Suprapubic skin (tissue), 4 donors: ENCODE data around the gene HOXA5. TPM values are rescaled to one million over a fixed set of nuclear protein-coding genes. Genes with fewer than 3 reads are reported as not detected.

Experiments used
- DNase-seq, 2 donors: peaks; one replicate each; pipeline ENCODE4 v3.0.0-alpha.2; 2019; ENCODE audit warnings: low spot score in 2 of 2
- H3K27ac ChIP-seq: fragments of 200-600 bp; sonication (generic); one replicate; pipeline ENCODE4 v1.5.1; 2019
- H3K27me3 ChIP-seq: fragments of 200-600 bp; sonication (generic); one replicate; pipeline ENCODE4 v1.5.1; 2019
- H3K36me3 ChIP-seq: fragments of 200-600 bp; sonication (generic); one replicate; pipeline ENCODE4 v1.5.1; 2019
- H3K4me1 ChIP-seq: fragments of 200-600 bp; sonication (generic); one replicate; pipeline ENCODE4 v1.5.1; 2019
- H3K4me3 ChIP-seq: fragments of 200-600 bp; sonication (generic); one replicate; pipeline ENCODE4 v1.5.1; 2019; ENCODE audit warnings: mild to moderate bottlenecking
- H3K9me3 ChIP-seq: fragments of 200-600 bp; sonication (generic); one replicate; pipeline ENCODE4 v1.5.1; 2019
- EP300 ChIP-seq: sonication (generic); formaldehyde crosslinking; IDR thresholded peaks from one replicate; pipeline ENCODE4 v1.6.1; 2017; ENCODE audit warnings: antibody characterized with exemption
- POLR2A ChIP-seq, 2 donors: fragments of 450-650 bp; IDR thresholded peaks; one replicate each; pipeline ENCODE4 v1.6.1; 2017; ENCODE audit warnings: antibody characterized with exemption in 2 of 2, mild to moderate bottlenecking in 2 of 2, moderate library complexity in 2 of 2
- POLR2AphosphoS5 ChIP-seq, 3 donors: sonication (generic); formaldehyde crosslinking; IDR thresholded peaks; one replicate each; pipeline ENCODE4 v1.6.1; 2017; ENCODE audit warnings: antibody characterized with exemption in 3 of 3
- WGBS: methylation state at CpG from one replicate; pipeline ENCODE4 v1.1.5; 2018; 5-methylcytosine and 5-hydroxymethylcytosine counted together
- total RNA-seq, 4 donors: library from RNA; depleted of rRNA; stranded (reverse); fragments of >200 nt; gene quantifications; one replicate each; pipeline ENCODE4 v1.1.0, GENCODE V29; 2016
- TF ChIP-seq, protein P1 (sequence below), 2 donors: fragments of 200-600 bp in 1 of 2; fragments of 450-650 bp in 1 of 2; sonication (generic) in 1 of 2; IDR thresholded peaks; one replicate each; pipeline ENCODE4 v1.5.1; 2016 to 2019; ENCODE audit warnings: antibody characterized with exemption in 2 of 2, mild to moderate bottlenecking in 1 of 2, moderate library complexity in 1 of 2

The HOXA5 gene
- 10 to 100 TPM in 3 of 4 donors, 1 to 10 TPM in 1; 4.7 to 16.3 (median 14.6) TPM for total RNA-seq

DNA sequence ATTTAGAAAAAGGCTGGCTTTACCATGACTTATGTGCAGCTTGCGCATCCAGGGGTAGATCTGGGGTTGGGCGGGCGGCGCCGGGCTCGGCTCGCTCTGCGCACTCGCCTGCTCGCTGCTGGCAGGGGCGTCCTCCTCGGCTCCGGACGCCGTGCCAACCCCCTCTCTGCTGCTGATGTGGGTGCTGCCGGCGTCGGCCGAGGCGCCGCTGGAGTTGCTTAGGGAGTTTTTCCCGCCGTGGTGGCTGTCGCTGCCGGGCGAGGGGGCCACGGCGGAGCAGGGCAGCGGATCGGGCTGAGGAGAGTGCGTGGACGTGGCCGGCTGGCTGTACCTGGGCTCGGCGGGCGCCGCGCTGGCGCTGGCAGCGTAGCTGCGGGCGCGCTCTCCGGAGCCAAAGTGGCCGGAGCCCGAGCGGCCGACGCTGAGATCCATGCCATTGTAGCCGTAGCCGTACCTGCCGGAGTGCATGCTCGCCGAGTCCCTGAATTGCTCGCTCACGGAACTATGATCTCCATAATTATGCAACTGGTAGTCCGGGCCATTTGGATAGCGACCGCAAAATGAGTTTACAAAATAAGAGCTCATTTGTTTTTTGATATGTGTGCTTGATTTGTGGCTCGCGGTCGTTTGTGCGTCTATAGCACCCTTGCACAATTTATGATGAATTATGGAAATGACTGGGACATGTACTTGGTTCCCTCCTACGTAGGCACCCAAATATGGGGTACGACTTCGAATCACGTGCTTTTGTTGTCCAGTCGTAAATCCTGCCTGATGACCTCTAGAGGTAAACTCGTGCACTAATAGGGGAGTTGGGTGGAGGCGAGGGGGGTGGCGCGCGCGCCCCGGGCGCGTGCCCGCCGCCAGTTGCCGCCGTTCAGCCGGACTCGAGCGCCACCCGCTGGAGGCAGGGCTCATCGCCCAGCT, at the start of gene HOXA5:
TSS of gene HOXA5 (minus strand) at position 659 of the 927 bp plus-strand sequence. CDS start at position 585, 74 bp downstream.
- WGBS = 63% methylated on average over 48 of the region's 86 CpGs
- DNase-seq = peak; percentile 71 to 80
- H3K4me3 ChIP-seq = peak within 1 kb of the TSS; percentile 53
- H3K27ac ChIP-seq = peak within 1 kb of the TSS; percentile 97
- H3K36me3 ChIP-seq = peaks cover 16% of the 10 kb centered on the region
- no peaks in the 10 kb centered on the region for H3K9me3 ChIP-seq
- no peaks in the 10 kb centered on the region for H3K27me3 ChIP-seq
- H3K4me1 ChIP-seq = peaks cover 39% of the 10 kb centered on the region
- TF ChIP-seq EP300 (no peak), POLR2A (IDR thresholded peaks at IDR 0.05) (no peak), POLR2AphosphoS5 (IDR thresholded peaks at IDR 0.05) (peak in 2 of 3 donors; percentile 7 to 73)
- TF ChIP-seq, protein P1, sequence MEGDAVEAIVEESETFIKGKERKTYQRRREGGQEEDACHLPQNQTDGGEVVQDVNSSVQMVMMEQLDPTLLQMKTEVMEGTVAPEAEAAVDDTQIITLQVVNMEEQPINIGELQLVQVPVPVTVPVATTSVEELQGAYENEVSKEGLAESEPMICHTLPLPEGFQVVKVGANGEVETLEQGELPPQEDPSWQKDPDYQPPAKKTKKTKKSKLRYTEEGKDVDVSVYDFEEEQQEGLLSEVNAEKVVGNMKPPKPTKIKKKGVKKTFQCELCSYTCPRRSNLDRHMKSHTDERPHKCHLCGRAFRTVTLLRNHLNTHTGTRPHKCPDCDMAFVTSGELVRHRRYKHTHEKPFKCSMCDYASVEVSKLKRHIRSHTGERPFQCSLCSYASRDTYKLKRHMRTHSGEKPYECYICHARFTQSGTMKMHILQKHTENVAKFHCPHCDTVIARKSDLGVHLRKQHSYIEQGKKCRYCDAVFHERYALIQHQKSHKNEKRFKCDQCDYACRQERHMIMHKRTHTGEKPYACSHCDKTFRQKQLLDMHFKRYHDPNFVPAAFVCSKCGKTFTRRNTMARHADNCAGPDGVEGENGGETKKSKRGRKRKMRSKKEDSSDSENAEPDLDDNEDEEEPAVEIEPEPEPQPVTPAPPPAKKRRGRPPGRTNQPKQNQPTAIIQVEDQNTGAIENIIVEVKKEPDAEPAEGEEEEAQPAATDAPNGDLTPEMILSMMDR (IDR thresholded peaks at IDR 0.05) = peak in 1 of 2 donors; percentile 78

DNA sequence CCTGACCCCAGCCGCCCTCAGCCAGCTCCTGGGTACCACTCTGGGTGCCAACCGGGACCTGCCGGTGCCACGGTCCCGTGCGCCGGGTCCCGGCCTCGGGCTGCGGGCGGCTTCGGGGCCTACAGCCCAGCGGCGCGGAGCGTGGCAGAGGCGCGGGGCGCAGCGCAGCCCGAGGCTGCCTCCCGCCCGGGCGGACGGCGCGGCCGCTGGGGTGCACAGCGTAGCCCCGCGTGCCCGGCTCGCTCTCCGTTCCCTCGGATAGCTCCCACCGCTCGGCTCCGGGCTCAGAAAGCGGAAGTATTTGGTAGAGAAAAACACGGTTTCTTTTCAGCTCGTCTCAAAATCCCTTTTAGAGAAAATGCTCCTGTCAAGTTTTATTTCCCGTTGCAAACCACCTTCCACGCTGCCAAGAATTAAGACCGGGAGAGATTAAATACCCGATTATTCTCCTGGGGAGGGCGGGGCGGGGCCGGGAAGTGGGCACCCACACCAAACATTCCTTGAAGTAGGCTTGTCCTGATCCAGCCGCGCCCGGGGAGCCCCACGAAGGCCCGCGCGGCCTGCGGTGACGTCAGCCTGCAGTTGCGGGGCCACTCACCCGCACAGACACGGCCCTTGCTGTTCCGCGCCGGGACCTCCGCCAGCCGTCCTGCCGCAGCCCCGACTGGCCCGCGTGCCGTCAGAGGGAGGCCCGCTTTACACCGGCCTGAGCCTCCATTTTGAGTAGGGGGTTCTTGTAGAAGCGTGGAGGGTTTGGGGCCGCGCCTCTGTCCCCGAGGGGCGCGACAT, 49.3 kb upstream of the HOXA5 start:
- DNase-seq = peak; percentile 62 to 79
- peaks cover 100% of the 10 kb centered on the region for H3K27me3 ChIP-seq
- no peak for TF ChIP-seq POLR2A (IDR thresholded peaks at IDR 0.05)
- TF ChIP-seq EP300 = no peak
- TF ChIP-seq POLR2AphosphoS5 (IDR thresholded peaks at IDR 0.05) = no peak
- TF ChIP-seq, protein P1 (IDR thresholded peaks at IDR 0.05) = no peak
- peak overlapping the region; percentile 45 for H3K4me3 ChIP-seq
- H3K27ac ChIP-seq = no peak overlapping the region
- peaks cover 36% of the 10 kb centered on the region for H3K4me1 ChIP-seq
- 8% methylated on average over 54 of the region's 78 CpGs for WGBS
- no peaks in the 10 kb centered on the region for H3K36me3 ChIP-seq
- H3K9me3 ChIP-seq = no peaks in the 10 kb centered on the region

DNA sequence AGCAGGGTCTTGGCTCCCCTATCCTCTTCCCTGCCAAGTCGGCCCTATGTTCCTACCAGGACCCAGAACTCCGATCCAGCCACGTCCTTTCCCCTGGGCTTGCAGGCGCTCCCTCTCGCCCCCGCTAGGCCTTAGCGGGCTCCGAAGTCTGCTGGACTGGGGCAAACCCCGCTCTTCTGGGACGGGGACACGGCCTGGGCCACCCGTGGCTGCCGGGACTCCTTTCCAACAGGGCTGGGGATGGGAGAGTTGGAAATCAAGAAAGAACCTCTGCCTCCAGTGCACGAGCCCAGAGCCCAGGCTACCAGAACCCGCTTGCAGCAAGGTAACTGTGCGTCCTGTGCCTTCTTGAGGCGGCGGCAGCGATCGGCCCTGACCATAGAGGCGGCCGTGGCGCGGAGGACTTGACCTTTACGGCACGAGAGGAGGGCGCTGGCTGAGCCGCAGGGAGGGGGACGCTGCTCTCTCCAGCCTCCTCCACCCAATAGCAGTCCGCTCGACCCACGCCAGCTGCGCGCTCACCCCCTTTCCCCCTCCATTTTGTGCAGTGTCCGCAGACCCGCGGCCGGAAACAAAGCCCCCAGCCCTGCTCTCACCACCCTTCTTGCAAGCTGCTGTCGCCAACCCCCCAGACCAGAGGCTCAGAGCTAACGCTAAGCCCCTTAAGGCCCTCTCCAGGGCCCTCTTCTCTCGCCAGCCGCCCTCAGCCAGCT, 48.5 kb upstream of the HOXA5 start:
- DNase-seq = peak; percentile 69 to 80
- H3K27me3 ChIP-seq = peaks cover 100% of the 10 kb centered on the region
- TF ChIP-seq EP300 = no peak
- TF ChIP-seq POLR2AphosphoS5 (IDR thresholded peaks at IDR 0.05) = no peak
- TF ChIP-seq POLR2A (IDR thresholded peaks at IDR 0.05) = no peak
- TF ChIP-seq, protein P1 (IDR thresholded peaks at IDR 0.05) = no peak
- H3K27ac ChIP-seq = no peak overlapping the region
- peak overlapping the region; percentile 45 for H3K4me3 ChIP-seq
- H3K4me1 ChIP-seq = peaks cover 37% of the 10 kb centered on the region
- H3K9me3 ChIP-seq = no peaks in the 10 kb centered on the region
- 55% methylated on average over 21 of the region's 42 CpGs for WGBS
- no peaks in the 10 kb centered on the region for H3K36me3 ChIP-seq

DNA sequence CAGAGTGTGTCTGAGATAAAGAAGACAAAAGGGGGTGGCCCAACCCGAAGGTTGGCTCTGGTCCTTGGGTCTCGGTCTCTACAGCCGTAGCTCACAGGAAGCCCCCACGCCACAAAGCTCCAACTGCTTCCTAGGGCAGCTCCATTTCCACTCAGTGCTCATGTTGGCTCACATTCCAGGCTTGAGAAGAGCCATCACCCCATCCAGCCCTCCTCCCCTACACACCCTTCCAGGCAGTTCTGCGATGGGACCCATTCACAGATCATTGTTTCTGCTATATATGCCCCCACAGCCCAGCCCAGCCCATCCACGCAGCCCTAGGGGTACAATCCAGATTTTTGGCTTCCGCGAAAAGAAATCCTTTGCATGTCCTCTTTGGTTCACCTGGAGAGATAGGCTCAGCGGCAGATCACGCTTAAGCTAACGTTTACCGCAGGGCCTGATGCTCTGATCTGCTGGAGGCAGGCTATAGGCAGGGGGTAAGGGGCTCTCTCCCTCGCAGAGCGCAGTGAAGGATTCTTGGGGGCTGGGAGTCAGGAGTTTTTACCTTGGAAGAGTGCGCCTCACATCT, 47.8 kb upstream of the HOXA5 start:
- TF ChIP-seq, protein P1 (IDR thresholded peaks at IDR 0.05) = no peak
- no peak for TF ChIP-seq POLR2A (IDR thresholded peaks at IDR 0.05)
- TF ChIP-seq EP300 = no peak
- no peak for TF ChIP-seq POLR2AphosphoS5 (IDR thresholded peaks at IDR 0.05)
- Histone ChIP-seq H3K4me3 (no peak overlapping the region), H3K27me3 (peaks cover 98% of the 10 kb centered on the region), H3K9me3 (no peaks in the 10 kb centered on the region), H3K27ac (no peak overlapping the region), H3K36me3 (no peaks in the 10 kb centered on the region), H3K4me1 (peaks cover 35% of the 10 kb centered on the region)
- DNase-seq = peak; percentile 45 to 63
- WGBS = 88% methylated on average over 15 of the region's 15 CpGs
